AG09309 (cell line): ENCODE measurements around the gene SAMSN1.

Experiments used
- DNase-seq: peaks from one replicate; pipeline ENCODE4 v3.0.0-alpha.2; 2010; ENCODE audit warnings: low read depth
- H3K4me3 ChIP-seq: 2 replicates; pipeline ENCODE4 v1.5.1; 2011; ENCODE audit warnings: mild to moderate bottlenecking, low read depth, low read length, moderate library complexity; ENCODE audit not compliant: control insufficient read depth
- TF ChIP-seq, protein P1 (sequence below): IDR thresholded peaks from 2 replicates; pipeline ENCODE4 v1.5.1; 2011; ENCODE audit warnings: mild to moderate bottlenecking, low read depth, low read length, inconsistent platforms; ENCODE audit not compliant: insufficient read depth, control insufficient read depth; ENCODE audit errors: missing control alignments

The SAMSN1 gene

DNA sequence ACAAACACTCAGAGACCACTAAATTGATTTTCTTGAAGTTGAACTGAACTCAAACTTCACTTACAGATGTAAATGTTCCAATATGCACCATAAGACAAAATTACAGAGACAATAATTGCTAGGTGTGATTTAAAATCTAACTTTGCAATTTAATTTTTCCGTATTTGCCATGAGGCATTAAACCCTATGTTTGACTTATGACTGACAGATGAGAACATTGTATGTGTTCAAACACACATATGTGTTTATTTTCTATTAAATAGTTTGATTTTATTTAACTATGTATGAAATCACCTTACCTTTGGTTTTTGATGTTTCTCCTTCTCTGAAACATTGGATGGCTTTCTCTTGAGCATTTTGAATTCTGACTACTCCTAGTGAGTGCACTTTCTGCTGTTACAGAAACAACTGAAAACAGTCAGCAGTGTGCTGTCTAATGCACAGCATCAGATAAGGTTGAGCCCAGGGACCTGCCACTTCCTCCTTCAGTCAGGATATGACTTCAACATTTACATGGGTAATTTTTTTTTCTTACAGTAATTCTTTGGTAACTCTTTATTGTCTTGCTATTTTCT, at the start of gene SAMSN1:
TSS of gene SAMSN1 (minus strand) at position 410 of the 575 bp plus-strand sequence. CDS start at position 356, 54 bp downstream.
- no peak within 1 kb of the TSS for H3K4me3 ChIP-seq
- TF ChIP-seq, protein P1, sequence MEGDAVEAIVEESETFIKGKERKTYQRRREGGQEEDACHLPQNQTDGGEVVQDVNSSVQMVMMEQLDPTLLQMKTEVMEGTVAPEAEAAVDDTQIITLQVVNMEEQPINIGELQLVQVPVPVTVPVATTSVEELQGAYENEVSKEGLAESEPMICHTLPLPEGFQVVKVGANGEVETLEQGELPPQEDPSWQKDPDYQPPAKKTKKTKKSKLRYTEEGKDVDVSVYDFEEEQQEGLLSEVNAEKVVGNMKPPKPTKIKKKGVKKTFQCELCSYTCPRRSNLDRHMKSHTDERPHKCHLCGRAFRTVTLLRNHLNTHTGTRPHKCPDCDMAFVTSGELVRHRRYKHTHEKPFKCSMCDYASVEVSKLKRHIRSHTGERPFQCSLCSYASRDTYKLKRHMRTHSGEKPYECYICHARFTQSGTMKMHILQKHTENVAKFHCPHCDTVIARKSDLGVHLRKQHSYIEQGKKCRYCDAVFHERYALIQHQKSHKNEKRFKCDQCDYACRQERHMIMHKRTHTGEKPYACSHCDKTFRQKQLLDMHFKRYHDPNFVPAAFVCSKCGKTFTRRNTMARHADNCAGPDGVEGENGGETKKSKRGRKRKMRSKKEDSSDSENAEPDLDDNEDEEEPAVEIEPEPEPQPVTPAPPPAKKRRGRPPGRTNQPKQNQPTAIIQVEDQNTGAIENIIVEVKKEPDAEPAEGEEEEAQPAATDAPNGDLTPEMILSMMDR: no peak
- DNase-seq: no peak

DNA sequence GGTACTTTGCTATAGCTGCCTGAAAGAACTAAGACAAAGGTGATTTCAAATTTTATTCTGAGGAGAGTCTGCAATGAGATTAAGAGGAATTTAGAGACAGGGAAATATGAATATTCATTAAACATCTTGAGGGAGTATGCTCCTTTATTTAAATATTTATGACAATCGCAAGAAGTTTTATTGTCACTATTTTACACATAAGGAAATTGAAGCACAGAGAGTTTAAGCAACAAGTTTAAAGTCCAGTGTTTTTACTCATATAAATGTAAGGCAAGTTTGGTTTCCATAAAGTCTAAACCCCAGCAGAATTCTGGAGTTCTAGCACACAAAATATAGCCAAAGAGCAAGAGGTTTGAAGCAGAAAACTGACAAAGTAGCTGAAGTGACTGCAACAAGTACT, 49.3 kb upstream of the SAMSN1 start:
- H3K4me3 ChIP-seq: no peak overlapping the region
- TF ChIP-seq, protein P1: no peak
- no peak for DNase-seq

DNA sequence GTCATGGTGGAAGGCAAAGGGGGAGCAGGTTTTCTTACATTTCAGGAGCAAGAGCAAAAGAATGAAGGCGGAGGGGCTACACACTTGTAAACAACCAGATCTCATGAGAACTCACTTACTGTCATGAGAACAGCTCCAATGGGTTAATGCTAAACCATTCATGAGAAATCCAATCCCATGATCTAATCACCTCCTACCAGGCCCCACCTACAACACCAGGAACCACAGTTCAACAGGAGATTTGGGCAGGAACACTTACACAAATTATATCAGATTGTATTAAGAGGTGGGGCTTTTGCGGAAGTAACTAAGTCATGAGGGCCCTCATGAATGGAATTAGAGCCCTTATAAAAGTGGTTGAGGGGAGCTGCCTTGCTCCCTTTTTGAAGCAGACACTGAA, 48.9 kb upstream of the SAMSN1 start:
- no peak for DNase-seq
- no peak overlapping the region for H3K4me3 ChIP-seq
- TF ChIP-seq, protein P1: no peak

DNA sequence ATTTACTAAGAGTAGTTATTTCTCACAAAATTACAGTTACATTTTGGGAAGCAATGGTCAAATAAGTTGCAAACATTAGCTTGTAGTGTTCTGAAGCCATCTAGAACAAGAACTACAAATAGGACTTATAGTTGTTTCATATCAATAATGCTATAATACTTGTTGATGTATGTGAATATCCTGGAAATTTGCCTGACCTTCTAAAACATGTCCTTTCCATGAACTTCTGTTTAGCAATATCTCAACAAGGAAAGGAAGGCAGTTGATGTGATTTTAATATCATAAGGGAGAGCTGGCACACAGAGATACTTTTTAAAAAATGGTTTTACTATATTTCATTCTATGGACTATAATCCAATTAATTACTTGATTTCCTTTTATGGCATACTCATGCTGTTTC, 47.1 kb upstream of the SAMSN1 start:
- no peak for DNase-seq
- no peak overlapping the region for H3K4me3 ChIP-seq
- TF ChIP-seq, protein P1: no peak

DNA sequence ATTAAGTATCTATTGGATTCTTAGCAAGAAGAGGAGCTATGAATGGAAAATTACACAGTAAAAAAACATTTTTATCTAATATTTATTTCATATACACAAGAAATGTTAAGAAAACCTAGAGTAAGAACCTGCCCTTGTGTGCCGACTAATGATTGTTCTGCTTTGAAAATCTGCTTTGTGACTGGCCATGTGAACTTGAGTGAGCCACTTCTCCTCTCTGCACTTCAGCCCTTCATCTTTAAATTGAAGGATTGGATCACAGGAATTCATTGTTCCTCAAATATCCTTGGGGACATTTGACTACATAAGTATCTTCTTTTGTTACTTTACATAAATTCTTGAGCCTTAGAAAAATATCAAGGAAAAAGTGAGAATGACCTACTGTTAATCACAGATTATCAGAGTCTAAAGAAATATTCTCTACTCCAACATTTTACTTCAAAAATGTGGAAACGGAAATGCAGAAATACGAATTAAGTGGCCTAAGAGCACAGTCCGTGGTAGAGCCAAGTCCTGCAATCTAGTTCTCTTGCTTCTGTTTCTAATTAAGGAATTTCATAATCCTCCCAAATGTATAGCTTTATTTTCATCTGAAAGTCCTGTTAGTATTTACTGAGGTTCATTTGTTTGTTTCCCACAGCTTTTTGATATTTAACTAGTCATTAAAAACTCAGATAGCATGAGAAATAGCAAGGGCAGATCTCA, 46.3 kb upstream of the SAMSN1 start:
- no peak overlapping the region for H3K4me3 ChIP-seq
- no peak for DNase-seq
- TF ChIP-seq, protein P1: no peak

DNA sequence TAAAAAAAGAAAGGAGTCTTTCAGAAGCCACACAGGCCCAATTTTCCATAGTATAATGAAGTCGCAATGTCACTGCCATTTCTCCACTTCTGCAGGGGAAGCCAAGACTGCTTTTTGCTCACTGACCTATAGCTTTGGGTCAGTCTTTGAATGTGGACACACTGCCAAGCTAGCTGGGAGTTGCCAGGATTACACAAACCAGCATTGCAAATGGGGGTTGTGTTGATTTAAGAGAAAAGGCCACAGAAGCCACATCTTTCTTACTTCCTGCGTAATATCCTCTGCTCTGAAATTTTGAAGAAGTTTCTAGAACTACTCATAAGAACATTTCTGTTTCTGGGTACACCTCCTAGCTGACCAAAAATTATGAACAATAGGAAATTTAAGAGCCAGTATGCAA, 45.8 kb upstream of the SAMSN1 start:
- DNase-seq: no peak
- TF ChIP-seq, protein P1: no peak
- H3K4me3 ChIP-seq: no peak overlapping the region
